Activated CD8-positive, alpha-beta memory T cell treated with anti-CD3 and anti-CD28 coated beads, Interleukin-2, amount 50 U/mL, for 24 hours (primary cell): Measurements from ENCODE around the gene TEX22.
A peak's percentile ranks its signal among the peaks of the same experiment; 100 is the strongest.

Experiments
- DNase-seq: peaks from one replicate; pipeline ENCODE4 v3.0.0-alpha.2; 2020; ENCODE audit errors: extremely low read depth

Gene TEX22

GRCh38 chr14:105398726-105399465 is 558 bp downstream of the TEX22 start:
- no peak for DNase-seq

GRCh38 chr14:105399466-105399775 is 1.1 kb downstream of the TEX22 start:
- no peak for DNase-seq

- no peak for DNase-seq
These were observed 1.7 kb downstream of the TEX22 start for GRCh38 chr14:105400016-105400415.

DNA sequence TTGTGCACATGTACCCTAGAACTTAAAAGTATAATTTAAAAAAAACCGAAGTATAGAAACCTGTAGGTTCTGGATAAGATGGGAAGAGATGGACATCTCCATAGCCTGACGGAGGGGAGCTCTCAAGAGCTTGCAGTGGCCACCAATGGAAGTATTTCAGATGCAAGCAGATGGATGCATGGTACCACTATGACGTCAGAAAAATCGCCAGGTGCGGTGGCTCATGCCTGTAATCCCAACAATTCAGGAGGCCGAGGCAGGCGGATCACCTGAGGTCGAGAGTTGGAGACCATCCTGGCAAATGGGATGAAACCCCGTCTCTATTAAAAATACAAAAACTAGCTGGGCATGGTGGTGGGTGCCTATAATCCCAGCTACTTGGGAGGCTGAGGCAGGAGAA is 3.4 kb downstream of the TEX22 start:
- DNase-seq, result no peak

GRCh38 chr14:105408592-105408991 is 10.3 kb downstream of the TEX22 start:
- no peak for DNase-seq

GRCh38 chr14:105409364-105409763 is 11.0 kb downstream of the TEX22 start:
- no peak for DNase-seq

GRCh38 chr14:105410642-105411016 is 12.3 kb downstream of the TEX22 start:
- DNase-seq, result no peak

DNA sequence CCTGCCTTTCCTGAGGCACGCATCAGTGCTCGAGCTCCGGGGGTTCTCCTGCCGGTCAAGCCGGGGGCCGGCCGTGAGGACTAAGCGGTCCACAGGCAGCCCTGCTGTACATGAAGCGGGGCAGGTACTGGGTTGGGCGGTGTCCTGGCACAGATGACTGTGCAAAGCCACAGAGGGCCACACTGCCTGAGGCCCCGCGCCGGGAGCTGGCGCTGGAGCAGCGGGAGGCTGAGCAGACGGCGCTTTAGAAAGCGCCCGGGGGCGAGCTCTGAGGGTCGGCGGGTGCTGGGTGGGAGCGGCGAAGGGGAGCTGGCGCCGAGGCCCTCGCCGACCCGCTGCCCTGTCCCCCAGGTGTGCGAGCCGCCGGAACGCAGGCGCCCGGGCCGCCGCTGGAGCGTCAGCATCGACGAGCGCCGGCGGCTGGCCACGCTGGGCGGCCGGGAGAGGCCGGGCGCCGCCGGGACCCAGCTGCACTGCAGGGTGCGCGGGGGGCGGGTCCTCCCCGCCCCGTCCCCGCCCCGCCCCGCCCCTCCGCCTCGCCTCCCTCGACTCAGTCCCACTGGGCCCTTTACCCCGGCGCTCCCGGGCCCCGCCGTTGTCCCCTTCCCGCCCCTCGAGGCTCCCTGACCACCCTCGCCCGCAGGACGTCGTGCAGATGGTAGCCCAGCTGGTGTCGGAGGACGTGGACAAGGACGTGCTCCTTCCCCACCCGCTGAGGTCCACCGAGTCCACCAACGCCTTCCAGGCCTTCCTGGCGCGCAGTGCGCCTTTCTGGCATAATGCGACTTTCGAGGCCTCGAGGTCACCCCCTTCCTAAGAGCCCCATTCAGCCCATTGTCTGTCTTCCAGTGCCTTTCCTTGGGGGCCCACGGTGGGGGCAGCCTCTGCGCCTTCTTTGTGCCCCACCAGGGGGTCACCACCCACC is 12.9 kb downstream of the TEX22 start:
- no peak for DNase-seq

- no peak for DNase-seq
These were observed 13.8 kb downstream of the TEX22 start for GRCh38 chr14:105411985-105412770.

DNA sequence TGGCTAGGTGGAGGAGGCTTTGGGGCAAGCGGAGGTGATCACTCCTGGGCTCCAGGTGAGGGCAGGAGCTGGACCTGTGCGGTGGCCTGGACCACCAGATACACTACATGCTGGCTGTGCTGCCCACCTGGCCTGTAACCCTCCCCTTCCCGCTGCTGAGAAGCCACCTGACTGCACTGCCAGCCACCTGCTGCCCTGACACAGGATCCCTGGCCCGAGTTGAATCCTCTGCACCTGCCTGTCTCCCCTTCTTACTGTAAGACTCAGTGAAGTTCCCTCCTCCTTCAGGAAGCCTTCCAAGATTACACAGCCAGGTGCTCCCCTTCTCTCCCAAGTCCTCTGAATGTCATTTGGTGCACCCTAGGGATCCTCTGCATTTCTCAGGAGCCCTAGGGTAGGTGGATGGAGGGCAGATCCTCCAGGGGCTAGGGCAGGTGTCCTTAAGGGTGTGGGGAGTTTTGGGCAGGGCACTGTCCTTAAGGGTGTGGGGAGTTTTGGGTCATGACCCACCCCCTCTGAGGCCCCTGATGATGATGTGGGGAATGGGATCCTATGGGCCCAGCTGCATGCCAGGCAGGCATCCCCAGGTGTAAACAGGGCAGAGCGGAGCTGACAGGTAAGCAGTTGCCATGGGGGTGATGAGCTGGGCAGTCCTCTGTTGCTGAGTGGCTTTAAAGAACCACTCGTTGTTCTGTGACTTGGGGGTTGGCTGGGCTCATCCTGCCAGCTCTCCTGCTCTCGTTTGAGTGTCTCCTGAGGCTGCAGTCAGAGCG is 14.6 kb downstream of the TEX22 start:
- DNase-seq, result no peak

DNA sequence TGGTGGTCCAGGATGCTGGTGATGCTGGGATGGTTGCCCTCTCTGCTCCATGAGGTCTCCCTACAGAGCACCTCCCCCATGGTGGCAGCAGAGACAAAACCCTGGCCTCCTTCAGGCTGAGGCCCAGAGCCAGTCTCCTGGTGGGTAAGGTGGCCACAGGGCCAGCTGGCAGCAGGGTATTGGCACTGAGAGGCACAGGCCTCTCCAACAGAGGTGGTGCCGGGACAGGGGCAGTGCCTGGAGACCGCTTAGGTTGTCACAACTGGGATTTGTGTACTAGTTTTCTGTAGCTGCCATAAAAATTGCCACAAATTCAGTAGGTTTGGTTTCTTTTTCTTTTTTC is 15.2 kb downstream of the TEX22 start:
- DNase-seq, result no peak

DNA sequence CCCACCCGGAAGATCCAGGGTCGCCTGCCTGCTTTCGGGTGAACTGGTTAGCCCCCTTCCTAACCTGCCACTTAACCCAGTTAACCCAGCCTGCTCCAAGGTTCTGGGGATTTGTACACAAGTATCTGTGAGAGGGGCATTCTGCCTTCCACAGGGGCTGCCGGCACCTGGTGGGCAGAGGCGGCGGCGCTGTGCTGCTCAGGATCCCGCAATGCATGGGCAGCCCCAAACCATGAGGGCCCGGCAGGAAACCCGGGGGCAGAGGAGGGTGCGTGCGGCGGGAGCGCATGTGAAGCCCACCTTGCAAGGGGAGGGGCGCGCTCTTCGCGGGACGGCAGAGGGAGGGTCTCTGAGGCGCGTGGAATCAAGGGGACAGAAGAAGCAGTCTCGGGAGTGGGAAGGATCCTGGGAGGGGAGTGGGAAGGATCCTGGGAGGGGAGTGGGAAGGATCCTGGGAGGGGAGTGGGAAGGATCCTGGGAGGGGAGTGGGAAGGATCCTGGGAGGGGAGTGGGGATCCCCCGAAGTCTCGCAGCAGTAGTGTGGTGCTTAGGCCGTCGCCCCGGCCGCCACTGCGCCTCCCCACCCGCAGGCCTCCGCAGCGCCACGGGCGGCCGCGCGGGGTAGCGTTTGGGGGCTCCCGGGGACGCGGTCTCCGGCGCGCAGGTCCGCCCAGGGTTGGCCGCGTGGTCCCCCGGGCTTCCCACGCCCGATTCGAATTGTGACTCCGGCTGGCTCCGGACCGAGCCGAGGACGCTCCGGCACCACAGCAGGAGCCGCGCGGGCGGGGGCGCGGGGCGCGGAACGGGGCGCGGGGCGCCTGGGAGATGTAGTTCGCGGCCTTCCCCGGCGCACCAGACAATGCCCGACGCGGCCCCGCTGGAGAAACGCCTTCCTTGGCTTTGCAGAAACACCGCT is 16.4 kb downstream of the TEX22 start:
- peak; percentile 39 for DNase-seq

DNA sequence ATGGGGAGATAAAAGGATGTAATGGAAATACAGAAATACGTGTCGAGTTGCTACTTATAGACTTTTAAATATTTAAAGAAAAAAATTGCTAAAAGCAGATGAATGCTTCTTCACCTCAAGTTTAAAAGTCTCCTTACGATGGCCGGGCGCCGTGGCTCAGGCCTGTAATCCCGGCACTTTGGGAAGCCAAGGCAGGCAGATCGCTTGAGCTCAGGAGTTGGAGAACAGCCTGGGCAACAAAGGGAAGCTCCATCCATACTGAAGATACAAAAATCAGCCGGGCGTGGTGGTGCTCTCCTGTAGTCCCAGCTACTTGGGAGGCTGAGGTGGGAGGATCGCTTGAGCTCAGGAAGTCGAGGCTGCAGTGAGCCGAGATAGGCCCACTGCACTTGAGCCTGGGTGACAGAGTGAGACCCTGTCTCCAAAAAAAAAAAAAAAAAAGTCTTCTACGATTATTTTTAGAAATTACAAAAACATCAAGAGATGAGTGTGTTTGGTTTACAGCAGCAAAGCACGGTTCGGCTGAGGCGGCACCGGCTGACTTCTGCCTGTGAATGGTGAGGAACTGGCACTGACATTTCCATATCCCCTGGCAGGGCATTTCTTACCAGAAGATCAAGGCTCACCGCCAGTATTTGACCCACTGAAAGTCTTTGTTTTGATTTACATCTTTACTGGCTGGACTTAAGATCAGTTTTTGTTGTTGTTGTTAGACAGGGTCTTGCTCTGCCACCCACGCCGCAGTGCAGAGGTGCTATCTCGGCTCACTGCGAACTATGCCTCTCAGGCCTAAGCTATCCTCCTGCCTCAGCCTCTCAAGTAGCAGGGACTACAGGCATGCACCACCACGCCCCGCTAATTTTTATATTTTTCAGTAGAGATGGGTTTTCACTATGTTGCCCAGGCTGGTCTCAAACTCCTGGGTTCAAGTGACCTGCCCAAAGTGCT is 17.4 kb downstream of the TEX22 start:
- no peak for DNase-seq

DNA sequence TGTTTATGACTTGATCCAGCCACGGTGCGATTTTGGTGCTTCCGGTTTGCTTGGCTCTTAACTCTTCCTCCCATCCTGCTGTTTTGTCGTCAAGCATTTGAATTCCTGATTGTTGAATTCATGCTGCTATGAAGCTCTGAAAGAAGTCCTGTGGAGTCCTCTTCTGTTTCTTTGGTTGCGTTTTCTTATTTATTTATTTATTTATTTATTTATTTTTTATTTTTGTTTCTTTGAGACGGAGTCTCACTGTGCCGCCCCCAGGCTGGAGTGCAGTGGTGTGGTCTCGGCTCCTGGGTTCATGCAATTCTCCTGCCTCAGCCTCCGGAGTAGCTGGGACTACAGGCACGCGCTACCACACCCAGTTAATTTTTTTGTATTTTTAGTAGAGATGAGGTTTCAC is 18.3 kb downstream of the TEX22 start:
- DNase-seq, result no peak

DNA sequence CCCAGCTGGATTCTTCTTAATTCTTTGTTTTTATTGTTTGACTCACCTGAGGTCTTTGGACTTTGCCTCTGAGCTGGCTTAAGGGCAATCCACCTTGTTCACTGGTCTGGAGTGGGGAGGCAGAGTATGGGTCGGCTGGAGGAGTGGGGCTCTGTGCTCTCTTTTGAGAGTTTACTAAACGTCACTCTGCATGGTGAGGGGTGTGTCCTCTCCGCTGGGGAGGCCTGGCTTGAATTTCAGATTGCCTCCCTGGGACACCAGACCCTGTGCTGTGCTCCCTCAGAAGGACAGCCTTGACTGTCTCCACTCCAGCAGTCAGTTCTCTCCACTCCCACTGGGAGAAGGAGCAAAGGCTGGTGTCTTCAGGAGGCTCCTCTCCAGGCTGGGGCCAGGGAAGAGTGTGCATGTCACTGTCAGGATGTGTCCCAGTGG is 19.4 kb downstream of the TEX22 start:
- no peak for DNase-seq

GRCh38 chr14:105418269-105419194 is 20.2 kb downstream of the TEX22 start:
- DNase-seq, result no peak

GRCh38 chr14:105419195-105420091 is 21.1 kb downstream of the TEX22 start, which contains the start of gene MTA1:
TSS of gene MTA1 (plus strand) at chr14:105419827. CDS start at chr14:105420036, 209 bp downstream.
- DNase-seq, result no peak
